Mesangial cell (primary cell): ENCODE data around the gene ZNF737. TPM values are rescaled to one million over a fixed set of nuclear protein-coding genes. Genes with fewer than 3 reads are reported as not detected.

ENCODE experiments used
- total RNA-seq: library from RNA; depleted of rRNA; stranded (reverse); fragments of >200 nt; gene quantifications from 2 replicates; pipeline ENCODE4 v1.2.3, GENCODE V29; 2015

ZNF737 gene
- total RNA-seq, result 8.7 and 9.3 TPM in 2 replicates

DNA sequence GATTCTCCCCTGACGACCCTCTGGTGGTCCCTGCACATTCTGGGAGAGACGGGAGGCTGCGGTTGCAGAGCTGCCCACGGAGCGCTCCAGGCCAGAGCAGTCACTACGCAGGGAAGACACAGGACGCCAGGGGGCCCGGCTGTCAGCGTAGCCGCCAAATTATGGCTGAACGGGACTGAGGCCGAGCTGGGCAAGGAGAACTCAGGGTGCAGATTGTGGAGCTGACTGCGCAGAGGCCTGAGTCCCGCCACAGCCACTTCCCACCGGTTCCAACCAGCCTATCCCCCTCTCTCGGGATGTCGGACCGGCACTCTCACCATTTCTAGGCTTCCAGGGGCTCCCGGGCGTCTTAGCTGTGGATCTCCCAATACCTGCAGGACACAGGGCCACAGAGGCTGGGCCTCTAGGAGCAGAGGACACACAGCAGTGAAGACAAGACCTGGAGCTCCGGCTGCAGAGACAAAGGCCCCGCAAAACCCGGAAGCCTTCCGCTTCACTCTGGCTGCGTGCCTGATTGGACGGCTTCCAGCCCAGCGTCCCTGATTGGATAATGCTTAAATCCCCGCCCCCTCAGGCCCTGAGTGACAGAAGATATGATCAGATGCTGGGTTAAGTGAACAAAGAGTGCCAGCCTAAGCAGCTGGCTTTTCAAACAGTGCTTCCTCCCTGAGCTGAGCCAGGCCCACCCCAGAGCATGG, at the start of gene ZNF737:
Gene ZNF737 (minus strand): TSS at position 461 of the 698 bp plus-strand sequence. CDS start 141 bp downstream, at position 320.

Other genes starting within 250 kb of the ZNF737 start
- 4.6 and 5.5 TPM in 2 replicates for gene ZNF626, start 95.8 kb upstream of the ZNF737 start, total RNA-seq
- 0.51 and 3.1 TPM in 2 replicates for gene ZNF66, start 210.5 kb upstream of the ZNF737 start, total RNA-seq